Naive thymus-derived CD4-positive, alpha-beta T cell (primary cell): Measurements from ENCODE around the gene MRPS18C. TPM values are rescaled to one million over a fixed set of nuclear protein-coding genes. Genes with fewer than 3 reads are reported as not detected.

Experiments
- ATAC-seq: fragments of 150-1000 bp; cut with Tn5 transposase; 2 replicates; pipeline ENCODE4 v1.10.0; 2021; ENCODE audit warnings: mild to moderate bottlenecking, moderate library complexity
- CTCF ChIA-PET: fragments of 350-600 bp; sonication (Branson Sonifier 250); formaldehyde crosslinking; loops from one replicate; lab custom pipeline; 2021; ENCODE audit warnings: antibody characterized with exemption; lab: Charles Lee
- POLR2A ChIA-PET: fragments of 350-600 bp; sonication (Branson Sonifier 250); formaldehyde crosslinking; loops from one replicate; lab custom pipeline; 2021; ENCODE audit warnings: antibody characterized with exemption, inconsistent platforms; lab: Charles Lee
- DNase-seq, 9 donors: peaks; one replicate each; pipeline versions ENCODE4 v3.0.0 to v3.0.0-alpha.2; 2020 to 2022; ENCODE audit warnings: mixed read lengths in 1 of 9
- H3K27ac ChIP-seq: one replicate; pipeline ENCODE4 v1.7.0; 2013; ENCODE audit warnings: mild to moderate bottlenecking, low read depth, low read length, moderate library complexity
- H3K27me3 ChIP-seq, 2 donors: one replicate each; pipeline ENCODE4 v1.7.0; 2013; ENCODE audit warnings: low read length in 2 of 2, mild to moderate bottlenecking in 2 of 2, moderate library complexity in 2 of 2; ENCODE audit not compliant: control insufficient read depth in 2 of 2, insufficient read depth in 2 of 2
- H3K36me3 ChIP-seq, 3 experiments: 1 replicate in 2 of 3; 2 replicates in 1 of 3; pipeline ENCODE4 v1.7.0; 2013; ENCODE audit warnings: low read length in 3 of 3, mild to moderate bottlenecking in 3 of 3, moderate library complexity in 1 of 3; ENCODE audit not compliant: insufficient read depth in 3 of 3, control insufficient read depth in 2 of 3
- H3K4me1 ChIP-seq, 2 donors: one replicate each; pipeline ENCODE4 v1.7.0; 2013; ENCODE audit warnings: low read length in 2 of 2, mild to moderate bottlenecking in 2 of 2, moderate library complexity in 1 of 2; ENCODE audit not compliant: control insufficient read depth in 2 of 2, insufficient read depth in 2 of 2
- H3K4me3 ChIP-seq: 2 replicates; pipeline ENCODE4 v1.7.0; 2013; ENCODE audit warnings: mild to moderate bottlenecking, low read length
- H3K9me3 ChIP-seq, 3 experiments: 1 replicate in 2 of 3; 2 replicates in 1 of 3; pipeline ENCODE4 v1.7.0; 2013; ENCODE audit warnings: low read length in 3 of 3; ENCODE audit not compliant: control insufficient read depth in 2 of 3
- H3K27ac Mint-ChIP-seq, 9 donors: one replicate each; pipeline ENCODE4 v1.8.0; 2020 to 2022; ENCODE audit warnings: mixed read lengths in 9 of 9, mild to moderate bottlenecking in 8 of 9, moderate library complexity in 5 of 9, inconsistent platforms in 2 of 9
- H3K27me3 Mint-ChIP-seq, 5 donors: one replicate each; pipeline ENCODE4 v1.8.0; 2021 to 2022; ENCODE audit warnings: mixed read lengths in 5 of 5, mild to moderate bottlenecking in 1 of 5
- H3K36me3 Mint-ChIP-seq, 5 donors: one replicate each; pipeline ENCODE4 v1.8.0; 2020 to 2022; ENCODE audit warnings: mixed read lengths in 5 of 5, mild to moderate bottlenecking in 3 of 5, inconsistent platforms in 1 of 5
- H3K4me1 Mint-ChIP-seq, 7 donors: one replicate each; pipeline ENCODE4 v1.8.0; 2020 to 2022; ENCODE audit warnings: mixed read lengths in 7 of 7, mild to moderate bottlenecking in 3 of 7, inconsistent platforms in 1 of 7
- H3K4me3 Mint-ChIP-seq, 10 donors: one replicate each; pipeline ENCODE4 v1.8.0; 2020 to 2022; ENCODE audit warnings: mild to moderate bottlenecking in 10 of 10, mixed read lengths in 10 of 10, moderate library complexity in 6 of 10, inconsistent platforms in 2 of 10
- H3K9me3 Mint-ChIP-seq, 11 donors: one replicate each; pipeline ENCODE4 v1.8.0; 2020 to 2022; ENCODE audit warnings: mixed read lengths in 11 of 11, mild to moderate bottlenecking in 4 of 11, inconsistent platforms in 1 of 11, moderate library complexity in 1 of 11
- intact Hi-C, 2 donors: fragments of 100-400 bp; cut with micrococcal nuclease; formaldehyde crosslinking; loops; one replicate each; pipeline ENCODE4 v1.15.1; 2023
- polyA plus RNA-seq, 2 donors: library from polyadenylated mRNA; unstranded; fragments of 300-500 nt; fragmentation: Illumina TruSeq; gene quantifications; one replicate each; pipeline ENCODE4 v1.2.3, GENCODE V29; 2021
- total RNA-seq, 6 experiments: library from RNA in 5 of 6; stranded (reverse) in 5 of 6; gene quantifications; 1 replicate in 5 of 6; 2 replicates in 1 of 6; pipeline ENCODE4 v1.2.3 and lab custom pipeline; 2021 to 2026

The MRPS18C gene
- total and polyA plus RNA-seq, 7 experiments from 2014 or later: 18.4 to 63.4 (median 47.9) TPM

GRCh38 chr4:83456184-83456501 lies 285 bp downstream of the MRPS18C start:
- H3K36me3 Mint-ChIP-seq: peaks cover 12 to 44% (median 39%) of the 10 kb centered on the region in 5 donors
- H3K4me1 Mint-ChIP-seq: peaks cover 21 to 72% (median 58%) of the 10 kb centered on the region in 7 donors
- DNase-seq (no peak), ATAC-seq (no peak)
- ChIA-PET POLR2A (interaction anchor here (0.5 to 4.4 kb wide), 13 partner anchors 11 to 1085 kb away, joined by 3 to 46 read pairs (median 5); partner anchors contain the start of genes ABRAXAS1, COPS4, COQ2 and GPAT3), CTCF (no interaction called here)
- H3K9me3 ChIP-seq: no peaks in the 10 kb centered on the region
- H3K9me3 Mint-ChIP-seq: peaks cover 0 to 5% (median 0%) of the 10 kb centered on the region in 11 donors
- H3K36me3 ChIP-seq: peaks cover 0 to 40% (median 24%) of the 10 kb centered on the region in 3 experiments
- H3K4me3 ChIP-seq: peak overlapping the region; percentile 75
- intact Hi-C loops: loop anchor here (5.0 to 10.0 kb wide), 4 partner anchors 341 to 1981 kb away; partner anchors contain the start of genes PLAC8 (in 2 of the 2), CDS1 (in 1 of the 2) and RASGEF1B (in 1 of the 2)
- no peaks in the 10 kb centered on the region for H3K27me3 ChIP-seq
- H3K4me1 ChIP-seq: peaks cover 24 to 33% of the 10 kb centered on the region in 2 donors
- H3K27ac Mint-ChIP-seq: peak overlapping the region; percentile 100
- peak overlapping the region; percentile 98 to 100 (median 99) for H3K4me3 Mint-ChIP-seq
- H3K27me3 Mint-ChIP-seq: peaks cover 0 to 3% (median 0%) of the 10 kb centered on the region in 5 donors
- peak overlapping the region; percentile 98 for H3K27ac ChIP-seq

GRCh38 chr4:83473423-83473822 lies 17.6 kb downstream of the MRPS18C start:
- no peak for ATAC-seq
- CTCF ChIA-PET: no interaction called here
- H3K9me3 ChIP-seq: no peaks in the 10 kb centered on the region
- H3K4me3 Mint-ChIP-seq: no peak overlapping the region
- no peak for DNase-seq
- H3K27me3 ChIP-seq: no peaks in the 10 kb centered on the region
- peaks cover 0 to 22% (median 0%) of the 10 kb centered on the region in 3 experiments for H3K36me3 ChIP-seq
- H3K27me3 Mint-ChIP-seq: no peaks in the 10 kb centered on the region
- H3K4me3 ChIP-seq: no peak overlapping the region
- peaks cover 0 to 21% (median 10%) of the 10 kb centered on the region in 5 donors for H3K36me3 Mint-ChIP-seq
- H3K4me1 Mint-ChIP-seq: peaks cover 0 to 20% (median 10%) of the 10 kb centered on the region in 7 donors
- intact Hi-C loops: no loop called here
- no peak overlapping the region for H3K27ac Mint-ChIP-seq
- H3K27ac ChIP-seq: no peak overlapping the region
- no peaks in the 10 kb centered on the region for H3K4me1 ChIP-seq
- POLR2A ChIA-PET: interaction anchor here (0.9 to 1.1 kb wide), 3 partner anchors 14 to 24 kb away, joined by 3 to 4 read pairs (median 3); no protein-coding TSS in a partner anchor
- H3K9me3 Mint-ChIP-seq: no peaks in the 10 kb centered on the region

GRCh38 chr4:83473966-83474365 lies 18.1 kb downstream of the MRPS18C start:
- POLR2A ChIA-PET: interaction anchor here (0.9 kb wide), 1 partner anchor 25 kb away, joined by 3 read pairs; no protein-coding TSS in a partner anchor
- CTCF ChIA-PET: no interaction called here
- peaks cover 0 to 19% (median 10%) of the 10 kb centered on the region in 5 donors for H3K36me3 Mint-ChIP-seq

GRCh38 chr4:83484500-83485461 lies 28.9 kb downstream of the MRPS18C start, which contains the start of gene ABRAXAS1:
Gene ABRAXAS1 (minus strand): TSS chr4:83485100. CDS start chr4:83485072, 28 bp downstream.
- peaks cover 4 to 11% of the 10 kb centered on the region in 2 donors for H3K4me1 ChIP-seq
- intact Hi-C loops: loop anchor here (1.0 to 10.0 kb wide), 18 partner anchors 20 to 1992 kb away; partner anchors contain the start of genes CDS1 (in 2 of the 2), COQ2 (in 2 of the 2), HELQ (in 2 of the 2) and COPS4 (in 1 of the 2)
- Mint-ChIP-seq H3K9me3 (peaks cover 0 to 2% (median 0%) of the 10 kb centered on the region in 11 donors), H3K27ac (peak within 1 kb of the TSS; percentile 93 to 99 (median 98)), H3K4me1 (peaks cover 15 to 49% (median 36%) of the 10 kb centered on the region in 7 donors), H3K36me3 (peaks cover 0 to 5% (median 0%) of the 10 kb centered on the region in 5 donors), H3K27me3 (peaks cover 0 to under 1% (median 0%) of the 10 kb centered on the region in 5 donors), H3K4me3 (peak within 1 kb of the TSS; percentile 92 to 99 (median 98))
- peak; percentile 91 to 97 (median 96) for DNase-seq
- CTCF ChIA-PET: interaction anchor here (0.6 to 0.7 kb wide), 3 partner anchors 27 to 1858 kb away, joined by 3 to 4 read pairs (median 3); no protein-coding TSS in a partner anchor
- peaks cover 0 to 9% (median 0%) of the 10 kb centered on the region in 3 experiments for H3K36me3 ChIP-seq
- peak; percentile 98 for ATAC-seq
- POLR2A ChIA-PET: interaction anchor here (0.7 to 3.5 kb wide), 12 partner anchors 10 to 1055 kb away, joined by 3 to 46 read pairs (median 8); partner anchors contain the start of genes COPS4, GPAT3, HELQ and HNRNPDL
- H3K27me3 ChIP-seq: no peaks in the 10 kb centered on the region
- H3K9me3 ChIP-seq: no peaks in the 10 kb centered on the region
- peak within 1 kb of the TSS; percentile 86 for H3K27ac ChIP-seq
- peak within 1 kb of the TSS; percentile 93 for H3K4me3 ChIP-seq

More at GRCh38 chr4:83473966-83474365, 18.1 kb downstream of the MRPS18C start:
- H3K4me3 Mint-ChIP-seq: no peak overlapping the region
- H3K27me3 Mint-ChIP-seq: no peaks in the 10 kb centered on the region
- ATAC-seq (no peak), DNase-seq (no peak)
- intact Hi-C loops: no loop called here
- peaks cover 0 to 19% (median 0%) of the 10 kb centered on the region in 3 experiments for H3K36me3 ChIP-seq
- H3K4me1 Mint-ChIP-seq: peaks cover 0 to 20% (median 10%) of the 10 kb centered on the region in 7 donors
- no peaks in the 10 kb centered on the region for H3K9me3 Mint-ChIP-seq
- no peaks in the 10 kb centered on the region for H3K9me3 ChIP-seq
- no peaks in the 10 kb centered on the region for H3K27me3 ChIP-seq
- peak overlapping the region in 2 of 9 donors; percentile 40 to 44 for H3K27ac Mint-ChIP-seq
- H3K4me1 ChIP-seq: no peaks in the 10 kb centered on the region
- no peak overlapping the region for H3K27ac ChIP-seq
- no peak overlapping the region for H3K4me3 ChIP-seq

- Histone ChIP-seq H3K27ac (peak overlapping the region; percentile 86), H3K36me3 (peaks cover 0 to 4% (median 0%) of the 10 kb centered on the region in 3 experiments), H3K27me3 (no peaks in the 10 kb centered on the region), H3K4me3 (no peak overlapping the region), H3K4me1 (peaks cover 4 to 11% of the 10 kb centered on the region in 2 donors), H3K9me3 (no peaks in the 10 kb centered on the region)
- CTCF ChIA-PET: interaction anchor here (1.1 kb wide), 1 partner anchor 23 kb away, joined by 3 read pairs; no protein-coding TSS in a partner anchor
- intact Hi-C loops: loop anchor here (5.0 to 10.0 kb wide), 4 partner anchors 96 to 1202 kb away; partner anchors contain the start of genes CDS1 (in 1 of the 2) and SEC31A (in 1 of the 2)
- H3K4me3 Mint-ChIP-seq: peak overlapping the region in 6 of 10 donors; percentile 12 to 55 (median 42)
- H3K9me3 Mint-ChIP-seq: peaks cover 0 to 2% (median 0%) of the 10 kb centered on the region in 11 donors
- H3K36me3 Mint-ChIP-seq: no peaks in the 10 kb centered on the region
- ATAC-seq: no peak
- H3K27ac Mint-ChIP-seq: peak overlapping the region in 7 of 9 donors; percentile 5 to 95 (median 83)
- POLR2A ChIA-PET: interaction anchor here (0.8 to 3.4 kb wide), 6 partner anchors 11 to 32 kb away, joined by 4 to 21 read pairs (median 8); no protein-coding TSS in a partner anchor
- no peak for DNase-seq
- H3K4me1 Mint-ChIP-seq: peaks cover 15 to 39% (median 32%) of the 10 kb centered on the region in 7 donors
- H3K27me3 Mint-ChIP-seq: peaks cover 0 to 4% (median 0%) of the 10 kb centered on the region in 5 donors
Observed at GRCh38 chr4:83486457-83487129, 30.7 kb downstream of the MRPS18C start.
